ENCODE measurements around the gene CALM1.

CALM1 gene

GRCh38 chr14:90426663-90427062, 29.8 kb downstream of the CALM1 start:
- TF ChIP-seq, protein P1, sequence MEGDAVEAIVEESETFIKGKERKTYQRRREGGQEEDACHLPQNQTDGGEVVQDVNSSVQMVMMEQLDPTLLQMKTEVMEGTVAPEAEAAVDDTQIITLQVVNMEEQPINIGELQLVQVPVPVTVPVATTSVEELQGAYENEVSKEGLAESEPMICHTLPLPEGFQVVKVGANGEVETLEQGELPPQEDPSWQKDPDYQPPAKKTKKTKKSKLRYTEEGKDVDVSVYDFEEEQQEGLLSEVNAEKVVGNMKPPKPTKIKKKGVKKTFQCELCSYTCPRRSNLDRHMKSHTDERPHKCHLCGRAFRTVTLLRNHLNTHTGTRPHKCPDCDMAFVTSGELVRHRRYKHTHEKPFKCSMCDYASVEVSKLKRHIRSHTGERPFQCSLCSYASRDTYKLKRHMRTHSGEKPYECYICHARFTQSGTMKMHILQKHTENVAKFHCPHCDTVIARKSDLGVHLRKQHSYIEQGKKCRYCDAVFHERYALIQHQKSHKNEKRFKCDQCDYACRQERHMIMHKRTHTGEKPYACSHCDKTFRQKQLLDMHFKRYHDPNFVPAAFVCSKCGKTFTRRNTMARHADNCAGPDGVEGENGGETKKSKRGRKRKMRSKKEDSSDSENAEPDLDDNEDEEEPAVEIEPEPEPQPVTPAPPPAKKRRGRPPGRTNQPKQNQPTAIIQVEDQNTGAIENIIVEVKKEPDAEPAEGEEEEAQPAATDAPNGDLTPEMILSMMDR (IDR thresholded peaks at IDR 0.05), result no peak

DNA sequence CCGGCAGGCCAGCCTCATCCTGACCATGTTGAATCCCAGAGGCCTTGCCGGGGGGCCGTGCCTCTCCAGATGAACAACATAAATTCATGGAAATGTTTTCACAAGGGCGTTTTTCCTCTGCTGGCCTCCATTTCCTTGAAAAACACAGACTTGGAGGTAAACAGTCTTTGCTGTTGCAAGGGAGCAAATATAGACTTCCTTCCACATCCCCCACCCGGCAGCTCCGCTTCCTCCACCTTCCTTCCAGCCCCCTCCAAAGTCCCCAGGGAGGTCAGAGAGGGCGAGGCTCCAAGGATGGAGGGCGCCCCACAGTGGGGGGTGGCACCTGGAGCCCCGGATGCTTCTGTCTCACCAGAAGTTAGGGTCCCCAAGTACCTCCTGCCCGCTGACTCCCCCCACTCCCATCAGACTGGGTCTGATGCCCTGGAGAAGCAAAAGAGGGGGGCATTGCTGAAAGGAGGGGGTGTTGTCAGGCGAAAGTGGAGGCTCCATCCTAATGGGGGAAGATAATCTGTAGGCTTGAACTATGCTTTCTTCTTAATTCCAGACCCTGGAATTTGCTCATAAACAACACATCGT, 31.1 kb downstream of the CALM1 start:
- TF ChIP-seq, protein P1 (IDR thresholded peaks at IDR 0.05), result no peak

DNA sequence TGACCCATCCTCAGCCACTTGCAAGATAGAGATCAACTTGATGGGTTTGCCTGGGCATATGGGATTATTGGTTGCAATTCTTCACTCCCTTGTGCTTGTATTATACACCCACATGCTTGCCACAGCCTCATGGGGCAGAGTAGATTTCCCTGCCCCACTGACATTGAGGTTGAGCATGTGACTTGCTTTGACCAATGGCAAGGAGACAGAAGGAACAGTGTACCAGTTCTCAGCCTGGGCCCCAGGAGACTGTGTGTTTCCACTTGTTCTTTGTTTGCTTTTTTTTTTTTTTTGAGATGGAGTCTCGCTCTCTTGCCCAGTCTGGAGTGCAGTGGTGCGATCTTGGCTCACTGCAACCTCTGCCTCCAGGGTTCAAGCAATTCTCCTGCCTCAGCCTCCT, 31.8 kb downstream of the CALM1 start:
- TF ChIP-seq, protein P1 (IDR thresholded peaks at IDR 0.05), result no peak

DNA sequence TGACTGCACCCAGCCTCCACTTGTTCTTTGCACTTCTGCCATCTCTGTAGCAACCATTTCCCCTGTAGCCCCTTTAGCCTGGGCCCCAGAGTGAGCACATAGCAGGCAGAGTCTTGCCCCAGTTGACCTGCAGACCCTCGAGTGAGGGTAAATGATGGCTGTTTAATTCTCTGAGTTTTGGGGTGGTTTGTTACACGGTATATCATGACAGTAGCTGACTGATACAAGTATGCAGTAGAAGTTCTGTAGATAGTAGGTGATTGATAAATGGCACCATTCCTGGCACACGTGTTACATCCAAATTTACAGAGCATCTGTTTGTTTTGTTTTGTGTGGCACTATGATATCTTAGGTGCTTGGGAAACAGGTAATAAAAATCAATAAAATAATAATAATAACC, 32.4 kb downstream of the CALM1 start:
- TF ChIP-seq, protein P1 (IDR thresholded peaks at IDR 0.05), result no peak

DNA sequence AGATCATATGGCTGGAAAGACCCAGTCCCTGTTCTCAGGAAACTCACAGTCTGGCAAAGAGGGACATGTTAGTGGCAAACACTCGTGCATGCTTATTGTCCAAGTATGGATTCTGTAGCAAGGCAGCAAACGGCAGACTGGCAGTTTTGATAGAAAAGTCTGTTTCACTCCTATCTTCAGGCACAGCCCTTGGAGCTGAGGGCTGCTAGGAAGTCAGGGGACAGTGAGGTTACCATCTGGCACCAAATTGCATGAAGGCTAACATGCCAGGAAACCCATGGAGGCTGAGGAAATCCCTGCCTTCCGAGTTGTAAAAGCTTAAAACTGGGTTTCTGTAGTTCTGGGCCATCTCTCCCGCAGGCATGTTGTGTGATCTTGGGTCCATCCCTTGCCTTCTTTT, 32.9 kb downstream of the CALM1 start:
- TF ChIP-seq, protein P1 (IDR thresholded peaks at IDR 0.05), result no peak

DNA sequence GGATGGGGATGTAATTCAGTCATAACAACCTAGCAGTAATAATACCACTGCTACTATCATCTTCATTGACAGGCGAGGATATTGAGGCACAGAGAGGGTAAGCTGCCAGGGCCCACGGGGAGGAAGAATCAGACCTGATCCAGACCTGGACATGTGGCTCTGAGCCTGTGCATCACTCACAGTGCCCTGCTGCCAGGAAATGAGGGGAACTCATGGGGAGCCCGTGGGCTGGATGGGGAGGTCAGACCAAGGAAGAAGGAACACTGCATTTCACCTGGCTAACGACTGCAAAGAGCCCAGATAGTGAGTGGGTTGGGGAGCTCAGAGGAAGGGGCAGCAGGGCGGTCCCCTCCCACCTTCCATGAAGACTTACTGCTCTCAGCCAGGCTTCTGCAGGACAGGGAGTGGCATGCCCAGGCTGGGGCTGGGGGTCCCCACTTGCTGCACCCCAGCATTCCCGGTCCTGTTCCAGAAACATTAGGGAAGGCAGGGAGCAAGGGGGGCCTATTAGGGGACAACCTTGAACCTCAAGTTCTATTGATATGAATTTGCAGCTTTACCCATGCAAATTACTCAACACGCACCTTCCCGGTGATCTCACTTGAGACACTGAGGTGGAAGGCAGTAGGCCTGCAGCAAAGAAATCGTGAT, 37.7 kb downstream of the CALM1 start:
- TF ChIP-seq, protein P1 (IDR thresholded peaks at IDR 0.05), result no peak

DNA sequence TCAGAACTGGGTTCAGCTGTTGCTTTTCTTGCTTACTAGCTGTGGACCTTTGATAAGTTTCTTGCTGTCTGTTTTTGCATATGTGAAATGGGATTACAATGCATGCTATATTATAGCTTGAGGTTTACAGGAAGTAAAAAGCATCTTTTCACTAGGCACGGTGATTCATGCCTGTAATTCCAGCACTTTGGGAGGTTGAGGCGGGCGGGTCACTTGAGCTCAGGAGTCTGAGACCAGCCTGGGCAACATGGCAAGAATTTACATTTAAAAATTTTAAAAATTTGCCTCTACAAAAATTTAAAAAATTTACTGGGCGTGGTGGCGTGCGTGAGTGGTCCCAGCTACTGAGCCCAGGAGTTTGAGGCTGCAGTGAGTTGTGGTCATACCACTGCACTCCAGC, 42.0 kb downstream of the CALM1 start:
- TF ChIP-seq, protein P1 (IDR thresholded peaks at IDR 0.05), result no peak
